Heart left ventricle (tissue), 13 donors: Measurements from ENCODE around the gene TDRD7.

Source experiments
- POLR2A ChIP-seq, 2 donors: fragments of 450-650 bp; IDR thresholded peaks; one replicate each; pipeline ENCODE4 v1.6.1; 2017; ENCODE audit warnings: antibody characterized with exemption in 2 of 2, mild to moderate bottlenecking in 2 of 2, moderate library complexity in 2 of 2
- TF ChIP-seq, protein P1 (sequence below), 12 donors: fragments of 200-600 bp; sonication (generic) in 4 of 12; IDR thresholded peaks; one replicate each; pipeline versions ENCODE4 v1.5.0 to v1.8.0; 2018 to 2022; ENCODE audit warnings: antibody characterized with exemption in 12 of 12, mild to moderate bottlenecking in 5 of 12
- donor health status: ischemic (EF 13 %, LVEDD 7.1; RV severe dilation, severe dysfunction).
- donor health status: DM: no; HTN: yes; CAD: no.
- donor health status: DM: no; HTN: no; CAD: no.
- donor health status: ischemic (EF 25% LVEDD 6.9; RV normal size, moderate dysfunction).
- donor health status: ischemic (EF 25% LVEDD 5.7; RV mildly dilated, moderate dysfunction).
- donor health status: ischemic (EF 35%, LVEDD 5.7; RV mildly dilated, moderate dysfunction).
- donor health status: nonischemic (EF 11% LVEDD 7.7; RV severe dilation, severe dysfunction).
- donor health status: DM: yes; HTN: yes; CAD: no.
- donor health status: PGD.
- donor health status: ischemic (EF 29% LVEDD 5.4; RV normal size, mild dysfunction).
- donor health status: nonischemic (EF 23%, LVEDD 6.1; RV moderate dilation, normal function).

- TF ChIP-seq, protein P1, sequence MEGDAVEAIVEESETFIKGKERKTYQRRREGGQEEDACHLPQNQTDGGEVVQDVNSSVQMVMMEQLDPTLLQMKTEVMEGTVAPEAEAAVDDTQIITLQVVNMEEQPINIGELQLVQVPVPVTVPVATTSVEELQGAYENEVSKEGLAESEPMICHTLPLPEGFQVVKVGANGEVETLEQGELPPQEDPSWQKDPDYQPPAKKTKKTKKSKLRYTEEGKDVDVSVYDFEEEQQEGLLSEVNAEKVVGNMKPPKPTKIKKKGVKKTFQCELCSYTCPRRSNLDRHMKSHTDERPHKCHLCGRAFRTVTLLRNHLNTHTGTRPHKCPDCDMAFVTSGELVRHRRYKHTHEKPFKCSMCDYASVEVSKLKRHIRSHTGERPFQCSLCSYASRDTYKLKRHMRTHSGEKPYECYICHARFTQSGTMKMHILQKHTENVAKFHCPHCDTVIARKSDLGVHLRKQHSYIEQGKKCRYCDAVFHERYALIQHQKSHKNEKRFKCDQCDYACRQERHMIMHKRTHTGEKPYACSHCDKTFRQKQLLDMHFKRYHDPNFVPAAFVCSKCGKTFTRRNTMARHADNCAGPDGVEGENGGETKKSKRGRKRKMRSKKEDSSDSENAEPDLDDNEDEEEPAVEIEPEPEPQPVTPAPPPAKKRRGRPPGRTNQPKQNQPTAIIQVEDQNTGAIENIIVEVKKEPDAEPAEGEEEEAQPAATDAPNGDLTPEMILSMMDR (IDR thresholded peaks at IDR 0.05): no peak
- TF ChIP-seq POLR2A (IDR thresholded peaks at IDR 0.05): peak in 1 of 2 donors; percentile 84
Observed at GRCh38 chr9:97501972-97502221, 90.0 kb downstream of the TDRD7 start.
